ENCODE results near the gene LSM14A.
"Not testable (repeated sequence)": the region's sequence is repeated elsewhere in the genome, so short reads cannot be mapped to it uniquely, and the experiment has no call there.

Gene LSM14A

GRCh38 chr19:34171877-34172660, at the start of gene LSM14A:
Gene LSM14A, plus strand, starts transcription at chr19:34172504. Its CDS starts 139 bp downstream, at chr19:34172643.
- DNase-seq (ENCODE audit: low read depth in 2 of 2) = peak; percentile 78 to 81

DNA sequence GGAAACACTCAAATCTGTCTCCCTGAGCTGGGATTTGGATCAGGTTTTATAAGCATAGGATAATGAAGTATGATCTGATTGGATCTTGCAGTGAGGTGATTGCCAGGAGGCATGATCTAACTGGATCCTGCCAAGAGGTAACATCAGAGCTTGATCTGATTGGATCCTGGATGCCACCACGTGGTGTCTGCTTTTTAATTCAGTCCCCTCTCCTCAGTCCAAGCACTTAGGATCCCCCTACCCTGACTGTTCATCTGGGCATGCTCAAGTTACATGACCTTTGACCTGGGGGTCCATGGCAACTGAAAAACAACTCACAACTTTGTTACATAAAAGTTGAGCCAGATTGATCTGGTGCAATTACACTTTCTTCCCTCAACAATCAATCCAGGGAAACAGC, 47.5 kb upstream of the LSM14A start:
- no peak for DNase-seq (ENCODE audit: low read depth in 2 of 2)

DNA sequence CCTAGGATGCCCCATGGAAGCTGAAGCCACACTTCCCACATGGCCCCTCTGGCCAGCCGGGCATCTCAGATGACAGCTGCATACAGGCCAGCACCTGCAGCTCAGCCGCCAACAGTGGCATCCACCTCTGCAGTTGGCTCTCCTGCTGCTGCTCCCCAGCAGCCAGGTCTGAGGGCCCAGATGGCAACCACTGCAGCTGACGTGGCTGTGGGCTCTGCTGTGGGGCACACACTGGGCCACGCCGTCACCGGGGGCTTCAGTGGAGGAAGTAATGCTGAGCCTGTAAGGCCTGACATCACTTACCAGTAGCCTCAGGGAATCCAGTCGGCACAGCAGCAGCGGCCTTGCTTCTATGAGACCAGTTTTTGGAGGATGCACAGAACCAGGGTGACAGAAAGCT, 45.3 kb upstream of the LSM14A start:
- no peak for DNase-seq (ENCODE audit: low read depth in 2 of 2)

GRCh38 chr19:34127684-34128189, 44.6 kb upstream of the LSM14A start:
- no peak for DNase-seq (ENCODE audit: low read depth in 2 of 2)

DNA sequence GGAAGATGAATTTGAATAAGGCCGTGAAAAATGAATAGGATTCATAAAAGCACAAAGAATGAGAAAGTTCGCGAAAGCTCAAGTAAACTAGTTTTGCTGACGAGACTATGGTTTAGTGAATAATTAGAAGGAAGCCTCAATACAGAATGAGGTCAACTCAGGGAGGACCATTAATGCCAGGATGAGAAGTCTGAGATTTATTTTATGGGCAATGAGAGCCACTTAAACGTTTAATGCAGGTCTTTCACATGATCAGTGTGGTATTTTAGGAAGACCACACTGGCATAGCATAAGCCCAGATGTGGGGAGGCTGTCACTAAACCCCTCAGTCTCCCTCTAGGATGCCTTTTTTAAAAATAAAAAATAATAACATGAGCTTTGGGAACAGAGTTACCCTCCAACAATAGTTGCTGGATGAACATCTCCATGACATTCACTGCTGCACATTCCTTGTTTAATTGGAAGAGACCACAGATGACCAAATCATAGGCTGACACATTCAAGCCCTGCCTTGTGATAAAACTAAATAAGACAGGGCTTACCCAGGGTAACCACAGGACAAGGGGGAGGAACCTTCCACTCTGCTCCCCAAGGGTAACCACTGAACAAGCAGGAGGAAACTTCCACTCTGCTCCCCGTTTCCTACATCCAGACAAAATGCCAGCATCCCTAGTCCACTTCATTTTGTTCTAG, 43.6 kb upstream of the LSM14A start:
- no peak for DNase-seq (ENCODE audit: low read depth in 2 of 2)

GRCh38 chr19:34131100-34131499, 41.2 kb upstream of the LSM14A start:
- no peak for DNase-seq (ENCODE audit: low read depth in 2 of 2)

GRCh38 chr19:34132145-34132544, 40.2 kb upstream of the LSM14A start:
- DNase-seq (ENCODE audit: low read depth in 2 of 2) = not testable (repeated sequence)

- DNase-seq (ENCODE audit: low read depth in 2 of 2) = not testable (repeated sequence)
These were observed 39.6 kb upstream of the LSM14A start for GRCh38 chr19:34132706-34133105.

GRCh38 chr19:34134190-34135053, 37.9 kb upstream of the LSM14A start:
- DNase-seq (ENCODE audit: low read depth in 2 of 2) = peak; percentile 45 to 51

DNA sequence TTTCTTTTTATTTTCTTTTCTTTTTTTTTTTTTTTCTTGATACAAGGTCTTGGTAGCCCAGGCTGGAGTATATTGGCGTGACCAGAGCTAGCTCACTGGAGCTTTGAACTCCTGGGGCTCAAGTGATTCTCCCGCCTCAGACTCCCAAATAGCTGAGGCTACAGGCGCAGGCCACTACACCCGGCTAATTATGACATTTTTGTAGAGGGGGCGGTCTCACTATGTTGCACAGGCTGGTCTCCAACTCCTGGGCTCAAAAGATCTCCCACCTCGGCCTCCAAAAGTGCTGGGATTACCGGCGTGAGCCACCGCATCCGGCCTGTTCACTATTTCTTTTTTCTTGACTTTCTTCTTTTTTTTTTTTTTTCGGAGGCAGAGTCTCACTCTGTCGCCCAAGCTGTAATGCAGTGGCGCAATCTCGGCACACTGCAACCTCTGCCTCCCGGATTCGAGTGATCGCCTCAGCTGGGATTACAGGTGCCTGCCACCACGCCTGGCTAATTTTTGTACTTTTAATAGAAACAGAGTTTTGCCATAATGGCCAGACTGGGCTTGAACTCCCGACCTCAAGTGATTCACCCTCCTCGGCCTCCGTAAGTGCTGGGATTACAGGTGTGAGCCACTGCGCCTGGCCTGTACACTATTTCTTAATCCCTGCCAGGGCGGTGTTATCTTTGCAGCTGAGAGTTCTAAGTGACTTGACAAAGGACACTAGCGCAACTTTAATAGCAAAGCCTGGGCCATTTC, 37.1 kb upstream of the LSM14A start:
- DNase-seq (ENCODE audit: low read depth in 2 of 2) = no peak

DNA sequence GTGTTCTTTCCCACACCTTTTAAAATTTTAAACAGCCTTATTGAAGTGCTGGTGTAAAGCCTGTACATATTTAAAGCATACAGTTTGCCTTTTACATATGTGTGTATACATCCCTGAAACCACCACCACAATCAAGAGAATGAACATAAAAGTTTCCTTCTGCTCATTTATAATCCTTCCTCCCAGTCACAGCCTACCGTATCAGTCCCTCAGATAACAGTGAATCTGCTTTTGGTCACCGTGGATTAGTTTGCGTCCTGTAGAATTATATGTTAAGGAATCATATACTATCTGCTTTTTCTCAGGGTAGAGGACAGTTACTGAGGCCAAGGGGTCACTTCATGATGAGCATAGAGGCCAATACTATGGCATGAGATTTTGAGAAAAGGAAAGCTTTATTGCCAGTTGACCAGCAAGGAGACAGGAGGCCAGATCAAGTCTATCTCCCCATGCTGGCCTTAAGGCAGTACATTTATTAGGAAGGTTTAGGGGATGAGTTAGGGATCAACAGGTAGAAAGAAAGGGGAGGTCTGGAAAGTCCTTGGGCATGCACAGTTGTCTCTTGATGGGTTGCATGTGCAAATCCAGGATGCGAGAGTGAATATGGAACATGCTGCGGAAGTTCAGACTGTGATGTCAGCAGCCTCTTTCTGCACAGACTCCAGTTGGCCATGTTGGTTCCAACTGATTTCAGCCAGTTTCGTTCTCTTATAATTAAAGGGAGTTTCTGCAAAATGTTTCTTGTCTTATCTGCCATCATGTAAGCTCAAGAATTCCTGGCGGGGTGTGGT, 36.3 kb upstream of the LSM14A start:
- DNase-seq (ENCODE audit: low read depth in 2 of 2) = no peak

DNA sequence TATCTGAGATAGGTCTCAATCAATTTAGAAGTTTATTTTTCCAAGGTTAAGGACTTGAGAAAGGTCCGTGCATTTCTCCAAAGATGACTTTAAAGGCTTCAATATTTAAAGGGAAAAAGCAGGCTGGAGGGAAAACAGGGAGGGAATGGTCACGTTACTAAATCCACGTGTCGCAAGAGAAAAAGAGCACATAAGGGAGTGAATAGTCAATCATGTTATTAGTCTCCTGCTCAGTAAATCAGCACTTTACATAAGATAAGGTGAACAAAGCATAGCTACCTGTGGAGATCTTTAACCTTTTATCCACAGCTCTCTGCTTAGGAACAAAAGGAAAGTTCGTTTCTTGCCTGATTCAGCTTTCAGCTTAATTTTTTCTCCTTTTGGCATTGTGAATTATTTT, 31.3 kb upstream of the LSM14A start:
- DNase-seq (ENCODE audit: low read depth in 2 of 2) = no peak

GRCh38 chr19:34142440-34142839, 29.9 kb upstream of the LSM14A start:
- DNase-seq (ENCODE audit: low read depth in 2 of 2) = no peak

DNA sequence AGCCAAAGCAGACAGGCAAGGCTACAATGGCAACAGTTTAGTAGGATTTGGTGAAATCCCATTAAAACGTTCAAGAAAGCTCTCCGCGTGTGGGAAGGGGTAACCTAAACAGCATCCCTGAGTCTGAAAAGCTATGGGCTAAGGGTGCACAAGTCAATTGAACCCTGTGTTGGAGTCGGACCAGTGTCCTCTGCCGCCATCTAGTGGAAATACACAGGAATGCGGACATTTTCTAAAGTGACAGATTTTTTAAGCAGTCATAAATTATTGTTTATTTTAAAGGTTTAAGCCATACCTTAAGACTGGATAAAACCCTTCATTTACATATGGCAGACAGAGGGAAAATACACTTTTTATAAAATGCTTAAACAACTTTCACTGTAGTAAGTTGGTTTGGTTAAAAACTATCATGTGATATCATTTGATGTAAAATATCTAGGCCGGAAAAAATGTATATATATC, 26.5 kb upstream of the LSM14A start:
- no peak for DNase-seq (ENCODE audit: low read depth in 2 of 2)

GRCh38 chr19:34148658-34149185, 23.6 kb upstream of the LSM14A start:
- no peak for DNase-seq (ENCODE audit: low read depth in 2 of 2)

GRCh38 chr19:34149873-34150272, 22.4 kb upstream of the LSM14A start:
- DNase-seq (ENCODE audit: low read depth in 2 of 2) = no peak

DNA sequence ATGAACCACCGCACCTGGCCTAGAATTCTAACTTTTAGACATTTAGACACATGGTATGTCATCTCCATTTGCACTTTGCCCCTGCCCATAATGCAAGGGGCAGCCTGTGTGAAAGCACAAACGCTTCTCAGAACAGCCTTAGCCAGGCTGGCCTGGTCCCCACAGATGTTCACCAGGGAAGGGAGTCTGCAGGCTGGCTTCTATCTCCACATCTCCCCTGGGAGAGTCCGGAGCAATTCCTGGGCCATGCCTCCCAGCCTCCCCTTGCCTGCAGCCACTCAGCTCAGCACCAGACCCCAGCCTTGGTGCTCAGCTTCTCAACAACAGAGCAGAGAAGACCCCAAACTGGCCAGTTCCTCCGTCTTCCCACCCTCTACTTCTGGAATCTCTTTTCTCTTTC, 21.7 kb upstream of the LSM14A start:
- DNase-seq (ENCODE audit: low read depth in 2 of 2) = no peak

DNA sequence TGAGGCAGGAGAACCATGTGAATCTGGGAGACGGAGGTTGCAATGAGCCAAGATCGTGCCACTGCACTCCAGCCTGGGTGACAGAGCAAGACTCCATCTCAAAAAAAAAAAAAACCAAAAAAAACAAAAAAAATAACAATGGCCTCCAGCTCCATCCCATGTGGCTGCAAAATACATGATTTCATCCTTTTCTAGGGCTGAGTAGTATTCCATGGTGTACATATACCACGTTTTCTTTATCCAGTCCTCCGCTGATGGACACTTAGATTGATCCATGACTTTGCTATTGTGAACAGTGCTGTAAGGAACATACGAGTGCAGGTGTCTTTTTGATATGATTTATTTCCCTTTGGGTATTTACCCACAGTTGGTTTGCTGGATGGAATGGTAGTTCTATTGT, 20.9 kb upstream of the LSM14A start:
- no peak for DNase-seq (ENCODE audit: low read depth in 2 of 2)

DNA sequence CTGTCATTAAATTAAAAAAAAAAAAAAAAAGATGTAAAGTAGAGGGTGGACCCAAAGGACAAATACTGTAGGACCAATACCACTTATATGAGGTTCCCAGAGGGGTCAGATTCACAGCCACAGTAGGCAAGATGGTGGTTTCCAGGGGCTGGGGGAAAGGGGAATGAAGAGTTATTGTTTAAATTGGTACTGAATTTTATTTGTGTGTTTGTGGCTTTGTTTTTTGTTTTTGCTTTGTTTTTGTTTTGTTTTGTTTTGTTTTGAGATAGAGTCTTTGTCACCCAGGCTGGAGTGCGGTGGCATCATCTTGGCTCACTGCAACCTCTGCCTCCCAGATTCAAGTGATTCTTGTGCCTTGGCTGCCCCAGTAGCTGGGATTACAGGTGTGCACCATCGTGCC, 17.9 kb upstream of the LSM14A start:
- no peak for DNase-seq (ENCODE audit: low read depth in 2 of 2)

DNA sequence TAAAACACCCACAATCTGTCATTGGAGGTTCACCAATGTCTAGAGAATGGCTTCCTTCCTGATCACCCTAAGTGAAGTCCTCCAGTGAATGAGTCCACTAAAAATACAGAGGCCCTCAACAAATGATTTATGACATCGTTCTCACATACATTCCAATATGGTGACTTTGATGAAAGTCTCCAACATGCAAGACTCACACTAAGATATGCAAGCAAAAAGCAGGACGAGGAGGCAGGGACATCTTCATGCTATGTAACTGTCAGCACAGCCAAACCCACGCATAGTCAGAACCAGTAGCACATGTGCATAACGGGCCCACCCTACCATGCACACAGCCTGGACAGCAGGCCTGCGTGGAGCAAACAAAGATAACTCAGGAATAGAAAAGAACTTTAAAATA, 16.6 kb upstream of the LSM14A start:
- DNase-seq (ENCODE audit: low read depth in 2 of 2) = peak in 1 of 2 experiments; percentile 30
